H9 (cell line): ENCODE measurements around the gene TNXB. TPM values are rescaled to one million over a fixed set of nuclear protein-coding genes. Genes with fewer than 3 reads are reported as not detected.

Source experiments
- DNase-seq: peaks from one replicate; pipeline ENCODE4 v3.0.0-alpha.2; 2017
- H2AFZ ChIP-seq: one replicate; pipeline ENCODE4 v1.6.1; 2013; ENCODE audit warnings: mild to moderate bottlenecking, low read length, control low read depth, moderate library complexity
- H2AK5ac ChIP-seq: 2 replicates; pipeline ENCODE4 v1.6.1; 2013; ENCODE audit warnings: low read length, control low read depth, mixed read lengths; ENCODE audit not compliant: insufficient read length
- H2BK120ac ChIP-seq: one replicate; pipeline ENCODE4 v1.6.1; 2013; ENCODE audit warnings: low read depth, mild to moderate bottlenecking, low read length, control low read depth, inconsistent platforms; ENCODE audit not compliant: poor library complexity, severe bottlenecking
- H2BK12ac ChIP-seq: 2 replicates; pipeline ENCODE4 v1.6.1; 2013; ENCODE audit warnings: low read length, control low read depth, mixed read lengths, low read depth; ENCODE audit not compliant: insufficient read length
- H2BK15ac ChIP-seq: 2 replicates; pipeline ENCODE4 v1.6.1; 2013; ENCODE audit warnings: low read depth, low read length, control low read depth
- H2BK20ac ChIP-seq: one replicate; pipeline ENCODE4 v1.6.1; 2013; ENCODE audit warnings: low read depth, mild to moderate bottlenecking, low read length, control low read depth, inconsistent platforms; ENCODE audit not compliant: poor library complexity, severe bottlenecking
- H2BK5ac ChIP-seq: 2 replicates; pipeline ENCODE4 v1.6.1; 2013; ENCODE audit warnings: low read length, control low read depth, mixed read lengths; ENCODE audit not compliant: insufficient read length
- H3K14ac ChIP-seq: 2 replicates; pipeline ENCODE4 v1.6.1; 2013; ENCODE audit warnings: low read length, control low read depth; ENCODE audit not compliant: insufficient read depth
- H3K18ac ChIP-seq: 2 replicates; pipeline ENCODE4 v1.6.1; 2013; ENCODE audit warnings: low read depth, mild to moderate bottlenecking, mixed read lengths, low read length, control low read depth; ENCODE audit not compliant: insufficient read length
- H3K23ac ChIP-seq: 2 replicates; pipeline ENCODE4 v1.6.1; 2013; ENCODE audit warnings: low read length, control low read depth, mixed read lengths, low read depth; ENCODE audit not compliant: insufficient read length
- H3K23me2 ChIP-seq: 2 replicates; pipeline ENCODE4 v1.6.1; 2013; ENCODE audit warnings: low read depth, mild to moderate bottlenecking, mixed read lengths, low read length, control low read depth; ENCODE audit not compliant: insufficient read length, poor library complexity, severe bottlenecking
- H3K27ac ChIP-seq: 2 replicates; pipeline ENCODE4 v1.5.1; 2013; ENCODE audit warnings: low read length, control low read depth, mixed read lengths, low read depth; ENCODE audit not compliant: insufficient read length
- H3K27me3 ChIP-seq: 2 replicates; pipeline ENCODE4 v1.6.1; 2013; ENCODE audit warnings: low read length, control low read depth, inconsistent platforms; ENCODE audit not compliant: insufficient read depth
- H3K4ac ChIP-seq: 2 replicates; pipeline ENCODE4 v1.6.1; 2013; ENCODE audit warnings: low read depth, mild to moderate bottlenecking, control low read depth, inconsistent platforms, low read length, moderate library complexity
- H3K4me1 ChIP-seq: 2 replicates; pipeline ENCODE4 v1.6.1; 2013; ENCODE audit warnings: low read length, control low read depth, inconsistent platforms; ENCODE audit not compliant: insufficient read depth
- H3K4me2 ChIP-seq: 2 replicates; pipeline ENCODE4 v1.6.1; 2013; ENCODE audit warnings: low read length, control low read depth, mixed read lengths; ENCODE audit not compliant: insufficient read length, insufficient read depth
- H3K56ac ChIP-seq: 2 replicates; pipeline ENCODE4 v1.6.1; 2013; ENCODE audit warnings: low read depth, mild to moderate bottlenecking, mixed read lengths, low read length, control low read depth; ENCODE audit not compliant: insufficient read length
- H3K79me1 ChIP-seq: 2 replicates; pipeline ENCODE4 v1.6.1; 2013; ENCODE audit warnings: low read depth, mild to moderate bottlenecking, moderate library complexity, low read length, control low read depth, inconsistent platforms; ENCODE audit not compliant: insufficient read depth, poor library complexity, severe bottlenecking
- H3K79me2 ChIP-seq: 2 replicates; pipeline ENCODE4 v1.6.1; 2013; ENCODE audit warnings: low read length, control low read depth, inconsistent platforms; ENCODE audit not compliant: insufficient read depth
- H3K9ac ChIP-seq: 2 replicates; pipeline ENCODE4 v1.6.1; 2013; ENCODE audit warnings: low read length, control low read depth, mixed read lengths; ENCODE audit not compliant: insufficient read length; ENCODE audit errors: extremely low read depth
- H3K9me3 ChIP-seq: one replicate; pipeline ENCODE4 v1.6.1; 2013; ENCODE audit warnings: low read depth, low read length, inconsistent platforms; ENCODE audit not compliant: control insufficient read depth
- H3T11ph ChIP-seq: one replicate; pipeline ENCODE4 v1.6.1; 2013; ENCODE audit warnings: mild to moderate bottlenecking, low read length, control low read depth, inconsistent platforms
- H4K20me1 ChIP-seq: one replicate; pipeline ENCODE4 v1.6.1; 2013; ENCODE audit not compliant: control insufficient read depth, insufficient read length, insufficient read depth
- H4K5ac ChIP-seq: 2 replicates; pipeline ENCODE4 v1.6.1; 2013; ENCODE audit warnings: low read depth, mild to moderate bottlenecking, mixed read lengths, low read length, control low read depth; ENCODE audit not compliant: insufficient read length
- H4K8ac ChIP-seq: replicated peaks from 2 replicates; pipeline ENCODE4 v1.6.1; 2013; ENCODE audit warnings: low read length, control low read depth, mixed read lengths, low read depth; ENCODE audit not compliant: insufficient read length
- H4K91ac ChIP-seq: 2 replicates; pipeline ENCODE4 v1.6.1; 2013; ENCODE audit warnings: low read depth, mild to moderate bottlenecking, moderate library complexity, mixed read lengths, low read length, control low read depth; ENCODE audit not compliant: insufficient read length
- H3K27ac Mint-ChIP-seq, 3 experiments: 2 replicates in 2 of 3; 3 replicates in 1 of 3; pipeline ENCODE4 v1.8.0; 2020 to 2021; ENCODE audit warnings: mixed read lengths in 3 of 3, mild to moderate bottlenecking in 1 of 3, moderate library complexity in 1 of 3
- H3K27me3 Mint-ChIP-seq: 2 replicates; pipeline ENCODE4 v1.8.0; 2021; ENCODE audit warnings: low read depth, mild to moderate bottlenecking, moderate library complexity, mixed read lengths
- H3K36me3 Mint-ChIP-seq, 3 experiments: 2 replicates in 2 of 3; 3 replicates in 1 of 3; pipeline ENCODE4 v1.8.0; 2020 to 2021; ENCODE audit warnings: low read depth in 3 of 3, mixed read lengths in 3 of 3; ENCODE audit not compliant: insufficient read depth in 1 of 3
- H3K4me1 Mint-ChIP-seq, 2 experiments: 2 replicates each; pipeline ENCODE4 v1.8.0; 2020; ENCODE audit warnings: mixed read lengths in 2 of 2
- H3K4me3 Mint-ChIP-seq, 2 experiments: 2 replicates in 1 of 2; 3 replicates in 1 of 2; pipeline ENCODE4 v1.8.0; 2020 to 2021; ENCODE audit warnings: mild to moderate bottlenecking in 2 of 2, mixed read lengths in 2 of 2, moderate library complexity in 1 of 2
- H3K9me3 Mint-ChIP-seq, 2 experiments: 2 replicates in 1 of 2; 3 replicates in 1 of 2; pipeline ENCODE4 v1.8.0; 2020; ENCODE audit warnings: mild to moderate bottlenecking in 2 of 2, mixed read lengths in 2 of 2, moderate library complexity in 1 of 2
- CTCF ChIP-seq: fragments of 200-600 bp; sonication (generic); conservative IDR thresholded peaks from 3 replicates; pipeline ENCODE4 v1.8.0; 2021; ENCODE audit warnings: antibody characterized with exemption, mild to moderate bottlenecking
- WGBS: extraction: QIAGEN DNeasy Blood & Tissue Kit; methylation state at CpG from one replicate; pipeline ENCODE4 v1.1.7; 2013; ENCODE audit warnings: missing lambda C conversion rate, low lambda C conversion rate, mixed read lengths; ENCODE audit not compliant: insufficient read length; ENCODE audit errors: extremely low coverage; 5-methylcytosine and 5-hydroxymethylcytosine counted together
- total RNA-seq: library from RNA; stranded (reverse); gene quantifications from 2 replicates; pipeline ENCODE4 v1.2.1, GENCODE V29; 2021

Gene TNXB
- total RNA-seq, 1 experiment from 2014 or later: 5.0 TPM

GRCh38 chr6:32114796-32115195, 5.7 kb upstream of the TNXB start:
- Mint-ChIP-seq H3K4me3 (no peak overlapping the region), H3K4me1 (peaks cover 3 to 4% of the 10 kb centered on the region in 2 experiments), H3K9me3 (no peaks in the 10 kb centered on the region; a peak in 1 of 5 replicates), H3K36me3 (peaks cover 2 to 42% (median 39%) of the 10 kb centered on the region in 3 experiments; a peak in 5 of 7 replicates), H3K27me3 (peaks cover 2% of the 10 kb centered on the region), H3K27ac (peak overlapping the region in 2 of 3 experiments; percentile 86 to 91; a peak in 3 of 7 replicates)
- Histone ChIP-seq H2BK120ac (no peak overlapping the region), H2BK12ac (no peak overlapping the region), H3K27me3 (no peaks in the 10 kb centered on the region), H3T11ph (no peak overlapping the region), H3K79me2 (no peaks in the 10 kb centered on the region), H3K56ac (no peak overlapping the region), H3K4me2 (no peak overlapping the region), H4K8ac (no peak overlapping the region), H2BK5ac (no peak overlapping the region), H2AK5ac (no peak overlapping the region), H3K9ac (no peak overlapping the region), H4K91ac (no peak overlapping the region), H3K23me2 (no peaks in the 10 kb centered on the region), H4K5ac (no peak overlapping the region), H3K9me3 (no peaks in the 10 kb centered on the region), H3K18ac (no peak overlapping the region), H4K20me1 (no peaks in the 10 kb centered on the region), H3K79me1 (no peaks in the 10 kb centered on the region), H3K23ac (no peak overlapping the region), H2BK15ac (no peak overlapping the region), H2BK20ac (no peak overlapping the region), H2AFZ (no peak overlapping the region), H3K27ac (no peak overlapping the region), H3K4ac (no peak overlapping the region), H3K14ac (no peak overlapping the region), H3K4me1 (no peaks in the 10 kb centered on the region; the same call in 1 of the 2 replicates)
- no CpG with 5 or more reads among the region's 8 CpGs for WGBS
- no peak for DNase-seq
- no peak for TF ChIP-seq CTCF
